GM23338 (cell line): ENCODE measurements around the gene CCDC134.

Experiments
- CREB1 ChIP-seq: fragments of 250-450 bp; sonication (Bioruptor Pico); IDR thresholded peaks from 2 replicates; pipeline ENCODE4 v1.5.0; 2020; ENCODE audit warnings: low read depth, mild to moderate bottlenecking, moderate library complexity
- CTCF ChIP-seq, 2 experiments: fragments of 200-600 bp in 1 of 2; sonication (generic) in 1 of 2; conservative IDR thresholded peaks; 2 replicates each; pipeline versions ENCODE4 v1.5.1 to v1.6.1; 2016 to 2017; ENCODE audit warnings: antibody characterized with exemption in 2 of 2, low read depth in 2 of 2, mild to moderate bottlenecking in 2 of 2, moderate library complexity in 1 of 2
- ETS1 ChIP-seq: IDR thresholded peaks from 2 replicates; pipeline ENCODE4 v1.6.1; 2016; ENCODE audit warnings: antibody characterized with exemption
- EZH2 ChIP-seq: fragments of 200-600 bp; sonication (generic); IDR thresholded peaks from one replicate; pipeline ENCODE4 v1.8.0; 2017; ENCODE audit warnings: antibody characterized with exemption, mild to moderate bottlenecking, low read depth; ENCODE audit not compliant: unreplicated experiment
- EZH2phosphoT487 ChIP-seq: fragments of 200-600 bp; sonication (generic); IDR thresholded peaks from one replicate; pipeline ENCODE4 v1.8.1; 2018; ENCODE audit warnings: antibody characterized with exemption; ENCODE audit not compliant: unreplicated experiment
- JUNB ChIP-seq: IDR thresholded peaks from one replicate; pipeline ENCODE4 v1.6.1; 2016; ENCODE audit warnings: antibody characterized with exemption; ENCODE audit not compliant: unreplicated experiment
- NANOG ChIP-seq: IDR thresholded peaks from 2 replicates; pipeline ENCODE4 v1.6.1; 2016; ENCODE audit warnings: antibody characterized with exemption, borderline replicate concordance
- POLR2AphosphoS5 ChIP-seq: IDR thresholded peaks from 2 replicates; pipeline ENCODE4 v1.6.1; 2016; ENCODE audit warnings: antibody characterized with exemption, low read depth
- REST ChIP-seq: IDR thresholded peaks from one replicate; pipeline ENCODE4 v1.6.1; 2018; ENCODE audit warnings: antibody characterized with exemption; ENCODE audit not compliant: unreplicated experiment
- STAT1 ChIP-seq: IDR thresholded peaks from one replicate; pipeline ENCODE4 v1.6.1; 2016; ENCODE audit warnings: antibody characterized with exemption; ENCODE audit not compliant: unreplicated experiment
- ZNF114 ChIP-seq: fragments of 250-450 bp; sonication (Bioruptor Pico); IDR thresholded peaks from 2 replicates; pipeline ENCODE4 v1.5.0; 2020; ENCODE audit warnings: mild to moderate bottlenecking, moderate library complexity
- ZNF331 ChIP-seq: fragments of 250-450 bp; sonication (Bioruptor Pico); IDR thresholded peaks from 2 replicates; pipeline ENCODE4 v1.5.0; 2020; ENCODE audit warnings: low read depth, mild to moderate bottlenecking, moderate library complexity

- TF ChIP-seq EZH2 (no peak), CTCF (conservative IDR thresholded peaks at IDR 0.05; ENCODE audit: low read depth in 2 of 2) (no peak), REST (no peak), POLR2AphosphoS5 (no peak), EZH2phosphoT487 (no peak), JUNB (no peak), ZNF114 (CRISPR knock-in tag) (no peak), ZNF331 (CRISPR knock-in tag) (no peak), NANOG (no peak), ETS1 (no peak), CREB1 (CRISPR knock-in tag) (no peak), STAT1 (no peak)
Observed at GRCh38 chr22:41873391-41873790, 72.9 kb downstream of the CCDC134 start.
